GM12801 (cell line): ENCODE data around the gene ANTXR1.

Experiments
- CTCF ChIP-seq: IDR thresholded peaks from one replicate; pipeline ENCODE4 v1.5.1; 2011; ENCODE audit warnings: control low read depth; ENCODE audit not compliant: insufficient read length; ENCODE audit errors: extremely low read depth

ANTXR1 gene

GRCh38 chr2:69087211-69087911 is 74.4 kb downstream of the ANTXR1 start:
- no peak for TF ChIP-seq CTCF

- no peak for TF ChIP-seq CTCF
Measured at GRCh38 chr2:69087912-69088240, 74.9 kb downstream of the ANTXR1 start.

DNA sequence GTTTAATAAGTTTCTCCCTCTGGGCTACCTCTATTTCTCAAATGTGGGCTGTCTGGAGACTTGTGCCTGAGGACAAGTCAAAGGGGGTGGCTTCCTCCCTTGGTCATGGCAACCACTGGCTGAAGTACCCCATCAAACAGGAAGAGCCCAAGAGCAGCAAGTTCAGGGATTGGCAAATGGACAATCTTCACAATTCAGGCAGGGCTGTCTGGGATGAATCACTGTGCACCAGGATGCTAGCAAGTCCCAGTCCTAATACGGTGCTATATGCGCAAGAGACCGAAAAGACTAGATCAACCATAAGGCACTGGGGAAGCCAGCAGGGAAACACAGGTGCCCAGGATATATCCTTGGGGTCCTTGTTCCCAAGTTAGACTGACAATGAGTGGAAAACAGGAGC is 75.5 kb downstream of the ANTXR1 start:
- no peak for TF ChIP-seq CTCF

DNA sequence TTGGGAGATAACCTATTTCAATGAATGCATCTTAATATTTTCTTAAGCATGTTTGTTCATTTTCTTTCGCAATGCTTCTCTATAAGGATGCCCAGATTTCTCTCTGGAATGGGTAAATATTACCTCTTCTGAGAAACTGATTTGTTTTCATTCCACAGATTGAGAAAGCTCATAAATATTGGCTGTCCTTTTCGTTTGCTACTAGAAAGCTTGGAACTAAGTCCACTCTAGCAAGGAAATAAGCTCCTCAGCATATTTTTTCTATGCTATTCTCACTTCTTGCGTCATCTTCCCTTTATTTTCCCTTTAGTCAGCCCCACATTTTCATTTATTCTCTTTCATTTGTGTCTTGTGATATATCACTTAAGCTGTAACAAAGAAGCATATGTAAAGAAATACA is 76.3 kb downstream of the ANTXR1 start:
- no peak for TF ChIP-seq CTCF

GRCh38 chr2:69089998-69090397 is 77.0 kb downstream of the ANTXR1 start:
- no peak for TF ChIP-seq CTCF

DNA sequence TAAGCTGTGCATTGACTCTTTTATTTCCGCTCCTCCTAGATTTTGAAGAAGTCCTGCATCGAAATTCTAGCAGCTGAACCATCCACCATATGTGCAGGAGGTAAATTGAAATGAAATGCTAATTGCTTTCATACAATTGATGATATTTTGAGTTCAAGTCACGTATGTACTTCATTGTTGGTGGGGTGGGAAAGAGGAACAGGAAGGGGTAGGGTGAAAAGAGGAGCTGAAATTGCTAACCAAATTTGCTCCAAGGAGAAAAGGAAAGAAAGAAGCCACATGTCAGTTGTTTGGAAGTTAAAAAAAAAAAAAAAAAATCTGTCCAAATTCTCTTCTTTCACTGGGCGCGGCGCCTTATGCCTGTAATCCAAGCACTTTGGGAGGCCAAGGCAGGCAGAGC is 77.8 kb downstream of the ANTXR1 start:
- no peak for TF ChIP-seq CTCF

GRCh38 chr2:69092857-69093256 is 79.9 kb downstream of the ANTXR1 start:
- no peak for TF ChIP-seq CTCF

DNA sequence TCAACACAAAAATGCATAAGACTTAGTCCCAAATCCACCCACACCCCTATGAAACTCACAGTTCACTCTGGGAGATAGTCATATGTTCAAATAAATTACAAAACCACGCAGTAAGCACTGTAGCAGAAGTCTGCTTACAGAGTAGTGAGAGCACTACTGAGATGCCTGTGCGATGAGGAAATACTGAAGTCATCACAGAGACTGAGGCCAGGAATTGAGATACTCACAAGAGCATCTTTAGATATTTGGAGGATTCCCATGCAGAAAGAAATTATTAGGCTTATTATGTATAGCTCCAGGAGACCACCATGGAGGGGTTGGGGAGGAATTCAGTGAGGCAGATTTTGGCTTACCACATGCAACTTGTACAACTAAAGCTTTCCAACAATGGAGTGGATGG is 82.3 kb downstream of the ANTXR1 start:
- no peak for TF ChIP-seq CTCF
